SK-N-MC (cell line): ENCODE results near the gene GIGYF2.

ENCODE experiments used
- EZH2 ChIP-seq: fragments of 200-600 bp; sonication (generic); IDR thresholded peaks from one replicate; pipeline ENCODE4 v1.6.1; 2017; ENCODE audit warnings: antibody characterized with exemption
- FOXP2 ChIP-seq: optimal IDR thresholded peaks from 2 replicates; pipeline ENCODE3; 2011; ENCODE audit warnings: mild to moderate bottlenecking, moderate library complexity; ENCODE audit not compliant: insufficient read depth; ENCODE audit errors: extremely low read length, control extremely low read depth
- POLR2AphosphoS5 ChIP-seq: IDR thresholded peaks from 2 replicates; pipeline ENCODE4 v1.6.1; 2012; ENCODE audit warnings: mild to moderate bottlenecking, low read depth, low read length, borderline replicate concordance

- TF ChIP-seq POLR2AphosphoS5 (no peak), EZH2 (no peak), FOXP2 (no peak)
These were observed 175.0 kb downstream of the GIGYF2 start for GRCh38 chr2:232871835-232872736.
